ENCODE data around the gene TMTC2.
"Not testable (repeated sequence)": the region's sequence is repeated elsewhere in the genome, so short reads cannot be mapped to it uniquely, and the experiment has no call there.

The TMTC2 gene

GRCh38 chr12:83082690-83083276 is 396.1 kb downstream of the TMTC2 start:
- no peak for DNase-seq (ENCODE audit: low spot score)

- DNase-seq (ENCODE audit: low spot score) = no peak
Observed at GRCh38 chr12:83083616-83084015, 396.9 kb downstream of the TMTC2 start.

GRCh38 chr12:83084516-83085234 is 398.0 kb downstream of the TMTC2 start:
- DNase-seq (ENCODE audit: low spot score) = no peak

- DNase-seq (ENCODE audit: low spot score) = no peak
Observed at GRCh38 chr12:83086023-83086422, 399.3 kb downstream of the TMTC2 start.

GRCh38 chr12:83089575-83089974 is 402.9 kb downstream of the TMTC2 start:
- no peak for DNase-seq (ENCODE audit: low spot score)

- peak; percentile 22 for DNase-seq (ENCODE audit: low spot score)
Observed at GRCh38 chr12:83092129-83092528, 405.4 kb downstream of the TMTC2 start.

GRCh38 chr12:83092606-83093005 is 405.9 kb downstream of the TMTC2 start:
- no peak for DNase-seq (ENCODE audit: low spot score)

GRCh38 chr12:83093426-83093825 is 406.7 kb downstream of the TMTC2 start:
- DNase-seq (ENCODE audit: low spot score) = no peak

GRCh38 chr12:83097643-83098342 is 411.1 kb downstream of the TMTC2 start:
- no peak for DNase-seq (ENCODE audit: low spot score)

GRCh38 chr12:83099436-83099835 is 412.7 kb downstream of the TMTC2 start:
- DNase-seq (ENCODE audit: low spot score) = no peak

- no peak for DNase-seq (ENCODE audit: low spot score)
Observed at GRCh38 chr12:83102499-83102898, 415.8 kb downstream of the TMTC2 start.

GRCh38 chr12:83106873-83107272 is 420.2 kb downstream of the TMTC2 start:
- no peak for DNase-seq (ENCODE audit: low spot score)

GRCh38 chr12:83110424-83110823 is 423.7 kb downstream of the TMTC2 start:
- DNase-seq (ENCODE audit: low spot score) = no peak

GRCh38 chr12:83113945-83114344 is 427.2 kb downstream of the TMTC2 start:
- no peak for DNase-seq (ENCODE audit: low spot score)

GRCh38 chr12:83114966-83115365 is 428.3 kb downstream of the TMTC2 start:
- no peak for DNase-seq (ENCODE audit: low spot score)

- DNase-seq (ENCODE audit: low spot score) = not testable (repeated sequence)
Observed at GRCh38 chr12:83117926-83118325, 431.2 kb downstream of the TMTC2 start.

- DNase-seq (ENCODE audit: low spot score) = peak; percentile 11
Observed at GRCh38 chr12:83121897-83122622, 435.4 kb downstream of the TMTC2 start.

- peak; percentile 20 for DNase-seq (ENCODE audit: low spot score)
Observed at GRCh38 chr12:83122623-83122934, 435.9 kb downstream of the TMTC2 start.

- DNase-seq (ENCODE audit: low spot score) = no peak
Observed at GRCh38 chr12:83123039-83123438, 436.3 kb downstream of the TMTC2 start.

GRCh38 chr12:83128540-83128939 is 441.8 kb downstream of the TMTC2 start:
- no peak for DNase-seq (ENCODE audit: low spot score)

GRCh38 chr12:83130178-83130577 is 443.5 kb downstream of the TMTC2 start:
- no peak for DNase-seq (ENCODE audit: low spot score)

GRCh38 chr12:83132360-83132759 is 445.7 kb downstream of the TMTC2 start:
- DNase-seq (ENCODE audit: low spot score) = no peak

GRCh38 chr12:83136411-83136810 is 449.7 kb downstream of the TMTC2 start:
- DNase-seq (ENCODE audit: low spot score) = no peak
